Heart right ventricle (tissue), 16 donors: ENCODE data around the gene AMDHD2. TPM values are rescaled to one million over a fixed set of nuclear protein-coding genes. Genes with fewer than 3 reads are reported as not detected.
"Not testable (repeated sequence)": the region's sequence is repeated elsewhere in the genome, so short reads cannot be mapped to it uniquely, and the experiment has no call there.

Experiments used
- ATAC-seq, 8 donors: fragments of 200-7000 bp; cut with Tn5 transposase; one replicate each; pipeline ENCODE4 v1.9.1; 2020; ENCODE audit warnings: mild to moderate bottlenecking in 8 of 8, moderate library complexity in 8 of 8, moderate number of reproducible peaks in 1 of 8
- DNase-seq, 2 donors: peaks; one replicate each; pipeline ENCODE4 v3.0.0-alpha.2; 2020
- H3K27ac ChIP-seq, 10 donors: fragments of 200-600 bp; sonication (generic) in 2 of 10; one replicate each; pipeline versions ENCODE4 v1.5.0 to v1.8.0; 2020 to 2022; ENCODE audit warnings: mild to moderate bottlenecking in 3 of 10
- H3K27me3 ChIP-seq, 7 donors: fragments of 200-600 bp; one replicate each; pipeline ENCODE4 v1.8.0; 2021 to 2022; ENCODE audit warnings: mild to moderate bottlenecking in 2 of 7
- H3K36me3 ChIP-seq, 9 donors: fragments of 200-600 bp; sonication (generic) in 1 of 9; one replicate each; pipeline versions ENCODE4 v1.5.0 to v1.8.0; 2020 to 2022; ENCODE audit warnings: mild to moderate bottlenecking in 2 of 9
- H3K4me1 ChIP-seq, 9 donors: fragments of 200-600 bp; sonication (generic) in 1 of 9; one replicate each; pipeline versions ENCODE4 v1.5.0 to v1.8.0; 2020 to 2022; ENCODE audit warnings: mild to moderate bottlenecking in 4 of 9
- H3K4me3 ChIP-seq, 10 donors: fragments of 200-600 bp; sonication (generic) in 2 of 10; one replicate each; pipeline versions ENCODE4 v1.5.0 to v1.8.0; 2020 to 2022; ENCODE audit warnings: mild to moderate bottlenecking in 7 of 10, moderate library complexity in 2 of 10
- H3K9me3 ChIP-seq, 11 donors: fragments of 200-600 bp in 10 of 11; sonication (generic) in 2 of 11; one replicate each; pipeline versions ENCODE4 v1.5.0 to v1.8.0; 2013 to 2022; ENCODE audit warnings: mild to moderate bottlenecking in 2 of 11, control low read depth in 1 of 11, moderate library complexity in 1 of 11
- WGBS, 2 donors: extraction: QIAGEN DNeasy Blood & Tissue Kit; methylation state at CpG; one replicate each; pipeline ENCODE4 v1.1.7; 2013; ENCODE audit warnings: inconsistent platforms in 1 of 2; 5-methylcytosine and 5-hydroxymethylcytosine counted together
- intact Hi-C, 10 donors: fragments of 100-400 bp; cut with DNase I; formaldehyde crosslinking; loops; one replicate each; pipeline versions ENCODE4 v1.11.1 to v1.14.2; 2022
- microRNA-seq, 2 donors: library from miRNA; unstranded; fragments of <30 nt; microRNA quantifications; one replicate each; pipeline ENCODE4 v1.2.0, GENCODE V29; 2021
- polyA plus RNA-seq, 2 donors: library from polyadenylated mRNA; stranded (reverse); fragments of 200-250 nt; gene quantifications; one replicate each; pipeline ENCODE4 v1.2.3, GENCODE V29; 2013
- total RNA-seq, 10 donors: library from RNA; stranded (reverse); fragmentation: NEBNext Ultra II Directional in 3 of 10; extraction: Animal tissue kit (Norgen Biotek cat#: 25700) in 3 of 10; gene quantifications; one replicate each; pipeline versions ENCODE4 v1.2.1 to v1.2.4, GENCODE V29; 2021 to 2023
- donor health status: Arrhythmogenic right ventricular cardiomyopathy.
- donor health status: ischemic (EF 13 %, LVEDD 7.1; RV severe dilation, severe dysfunction).
- donor health status: healthy with polysubstance abuse.
- donor health status: DM: no; HTN: yes; CAD: no.
- donor health status: DM: no; HTN: no; CAD: no.
- donor health status: ischemic (EF 25% LVEDD 6.9; RV normal size, moderate dysfunction).
- donor health status: ischemic (EF 25% LVEDD 5.7; RV mildly dilated, moderate dysfunction).
- donor health status: healthy.
- donor health status: DM: yes; HTN: yes; CAD: no.
- donor health status: Ischemic cardiomyopathy.
- donor health status: ischemic (EF 35%, LVEDD 5.7; RV mildly dilated, moderate dysfunction).
- donor health status: nonischemic (EF 11% LVEDD 7.7; RV severe dilation, severe dysfunction).
- donor health status: DM: yes; HTN: yes; CAD: no.
- donor health status: PGD.
- donor health status: ischemic (EF 29% LVEDD 5.4; RV normal size, mild dysfunction).
- donor health status: nonischemic (EF 23%, LVEDD 6.1; RV moderate dilation, normal function).

The AMDHD2 gene
- total and polyA plus RNA-seq, 12 donors, result 7.1 to 20.8 (median 10.4) TPM

DNA sequence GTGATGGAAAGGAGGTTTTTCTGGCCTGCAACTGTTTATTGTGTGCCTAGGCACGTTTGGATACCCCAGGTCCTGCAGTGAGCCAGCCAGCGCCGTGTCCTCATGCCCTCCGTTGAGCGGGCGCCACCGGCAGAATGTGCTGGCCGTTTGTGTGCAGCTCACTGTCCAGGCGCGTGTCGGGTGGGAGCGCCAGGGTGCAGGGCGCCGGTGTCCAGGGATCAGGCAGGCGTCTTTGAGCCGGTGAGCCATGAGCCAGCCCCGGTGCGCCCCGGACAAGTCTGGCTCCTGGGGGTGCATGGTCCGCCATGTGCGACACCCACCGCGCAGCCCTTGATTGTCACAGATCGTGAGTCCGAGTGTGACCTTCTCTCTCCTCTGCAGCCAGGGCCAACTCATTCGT, 56.9 kb downstream of the AMDHD2 start:
- H3K4me1 ChIP-seq, H3K27me3 ChIP-seq, H3K4me3 ChIP-seq, H3K9me3 ChIP-seq, DNase-seq, H3K27ac ChIP-seq, H3K36me3 ChIP-seq, intact Hi-C loops: not testable (repeated sequence)
- ATAC-seq, result peak in 1 of 8 donors; percentile 11
- 94 to 100% methylated on average over 2 to 19 of the region's 26 CpGs for WGBS, 2 donors

DNA sequence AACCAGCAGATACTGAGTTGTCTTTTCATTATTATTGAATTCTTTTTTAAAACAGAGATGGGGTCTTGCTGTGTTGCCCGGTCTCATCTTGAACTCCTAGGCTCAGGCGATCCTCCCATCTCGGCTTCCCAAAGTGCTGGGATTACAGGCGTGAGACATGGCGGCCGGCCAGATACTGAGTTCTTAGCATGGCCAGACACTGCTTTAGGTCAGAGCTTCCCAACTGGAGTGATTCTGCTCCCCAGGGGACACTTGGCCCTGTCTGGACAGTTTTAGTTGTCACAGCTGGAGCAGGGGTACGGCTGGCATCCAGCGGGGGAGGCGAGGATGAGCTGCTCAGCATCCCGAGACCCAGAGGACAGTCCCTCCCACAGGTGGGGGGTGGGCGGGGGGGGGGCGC, 58.7 kb downstream of the AMDHD2 start:
- H3K27me3 ChIP-seq, H3K27ac ChIP-seq, H3K4me1 ChIP-seq, H3K36me3 ChIP-seq, DNase-seq, H3K4me3 ChIP-seq, H3K9me3 ChIP-seq, intact Hi-C loops: not testable (repeated sequence)
- ATAC-seq, result peak in 2 of 8 donors; percentile 18 to 36
- 63 to 88% methylated on average over 2 of the region's 12 CpGs for WGBS, 2 donors

DNA sequence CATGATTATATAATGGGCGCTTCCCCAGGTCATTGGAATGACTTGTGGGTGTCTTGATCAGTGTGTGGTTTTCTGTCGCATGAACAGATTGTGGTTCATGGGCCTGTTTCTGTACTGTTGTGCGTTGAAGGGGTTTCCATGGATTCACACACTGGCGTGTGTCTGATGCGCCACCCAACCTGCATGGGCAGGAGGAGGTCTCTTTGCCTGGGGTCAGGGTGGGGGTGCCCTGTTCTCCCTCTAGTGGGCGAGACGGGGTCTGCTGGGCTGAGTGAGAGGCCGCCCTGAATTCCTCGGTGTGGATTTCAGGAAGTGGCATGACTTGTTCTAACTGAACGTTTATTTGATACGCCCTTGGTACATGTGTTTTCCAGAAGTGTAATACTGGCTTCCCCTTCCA, 60.0 kb downstream of the AMDHD2 start:
- intact Hi-C loops, H3K27me3 ChIP-seq, ATAC-seq, H3K9me3 ChIP-seq, H3K27ac ChIP-seq, DNase-seq, H3K36me3 ChIP-seq, H3K4me3 ChIP-seq, H3K4me1 ChIP-seq: not testable (repeated sequence)
- 56 to 67% methylated on average over 4 to 6 of the region's 11 CpGs for WGBS, 2 donors

DNA sequence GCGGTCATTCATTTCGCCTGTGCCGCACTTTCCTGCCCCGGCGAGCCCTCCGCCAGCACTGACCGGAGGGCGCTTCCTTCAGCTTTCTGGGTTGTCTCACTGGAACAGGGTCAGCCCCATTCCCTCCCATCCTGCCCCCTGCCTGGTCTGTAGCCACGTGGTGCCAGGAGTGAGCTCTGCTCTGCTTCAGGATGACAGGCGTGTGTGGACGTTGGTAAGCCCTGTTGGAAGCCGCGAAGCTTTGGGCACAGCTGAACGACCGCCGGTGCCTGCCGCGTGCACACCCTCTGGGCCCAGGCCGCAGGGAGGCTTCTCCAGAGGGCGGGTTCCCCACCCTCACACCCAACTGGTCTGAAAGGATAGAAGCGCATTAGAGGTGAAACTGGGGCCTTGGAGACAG, 60.6 kb downstream of the AMDHD2 start:
- intact Hi-C loops, DNase-seq, H3K27me3 ChIP-seq, H3K9me3 ChIP-seq, H3K4me3 ChIP-seq, H3K27ac ChIP-seq: not testable (repeated sequence)
- Histone ChIP-seq H3K36me3 (peaks cover 0 to 14% (median under 1%) of the 10 kb centered on the region in 9 donors), H3K4me1 (peaks cover 0 to 13% (median 11%) of the 10 kb centered on the region in 9 donors)
- no CpG with 5 or more reads among the region's 21 CpGs for WGBS, 2 donors
- ATAC-seq, result peak in 7 of 8 donors; percentile 20 to 78 (median 68)

Small RNA genes lying within 50 kb of the gene (microRNA-seq; reads per million reads assigned to microRNA genes)
- 0 reads per million in 2 donors for gene MIR3178

Other genes with a start within 250 kb of the AMDHD2 start
- 10 to 100 TPM in 3 of 10 donors, 1 to 10 TPM in 7; 7.7 to 12.5 (median 9.4) TPM for gene ABCA3, start 179.6 kb upstream of the AMDHD2 start, total RNA-seq
- gene ABCA3, start 179.6 kb upstream of the AMDHD2 start, polyA plus RNA-seq, result 1 to 10 TPM; 4.9 to 5.3 TPM
- gene CCNF, start 90.9 kb upstream of the AMDHD2 start, total RNA-seq, result 1 to 10 TPM in 6 of 10 donors, under 1 TPM in 4; 0.62 to 3.4 (median 1.1) TPM
- gene CCNF, start 90.9 kb upstream of the AMDHD2 start, polyA plus RNA-seq, result under 1 TPM; 0.51 to 0.93 TPM
- 1 to 10 TPM in 4 of 10 donors, under 1 TPM in 6; 0.47 to 1.9 (median 0.95) TPM for gene TEDC2, start 60.3 kb upstream of the AMDHD2 start, total RNA-seq
- 1 to 10 TPM in 1 of 2 donors, under 1 TPM in 1; 0.29 to 2.3 TPM for gene TEDC2, start 60.3 kb upstream of the AMDHD2 start, polyA plus RNA-seq
- under 1 TPM in 3 of 10 donors, not detected in 7; 0.12 to 0.18 (median 0.17) TPM for gene NTN3, start 49.1 kb upstream of the AMDHD2 start, total RNA-seq
- gene NTN3, start 49.1 kb upstream of the AMDHD2 start, polyA plus RNA-seq, result not detected
- 10 to 100 TPM in 4 of 10 donors, 1 to 10 TPM in 6; 6.2 to 14.9 (median 9.2) TPM for gene TBC1D24, start 45.2 kb upstream of the AMDHD2 start, total RNA-seq
- 1 to 10 TPM; 3.4 to 5.4 TPM for gene TBC1D24, start 45.2 kb upstream of the AMDHD2 start, polyA plus RNA-seq
- gene ATP6V0C, start 6.4 kb upstream of the AMDHD2 start, total RNA-seq, result 100 to 1,000 TPM; 104 to 209 (median 130) TPM
- 100 to 1,000 TPM in 1 of 2 donors, 10 to 100 TPM in 1; 58.5 to 243 TPM for gene ATP6V0C, start 6.4 kb upstream of the AMDHD2 start, polyA plus RNA-seq
- gene CEMP1, start 11.0 kb downstream of the AMDHD2 start, total RNA-seq, result not detected
- under 1 TPM; 0.20 to 0.44 TPM for gene CEMP1, start 11.0 kb downstream of the AMDHD2 start, polyA plus RNA-seq
- 10 to 100 TPM; 31.3 to 47.7 (median 38.3) TPM for gene PDPK1, start 17.6 kb downstream of the AMDHD2 start, total RNA-seq
- gene PDPK1, start 17.6 kb downstream of the AMDHD2 start, polyA plus RNA-seq, result 10 to 100 TPM; 11.0 to 17.4 TPM
- gene KCTD5, start 162.2 kb downstream of the AMDHD2 start, total RNA-seq, result 10 to 100 TPM in 6 of 10 donors, 1 to 10 TPM in 4; 8.5 to 22.4 (median 11.7) TPM
- 10 to 100 TPM in 1 of 2 donors, 1 to 10 TPM in 1; 8.7 to 11.7 TPM for gene KCTD5, start 162.2 kb downstream of the AMDHD2 start, polyA plus RNA-seq
- gene PRSS27, start 199.9 kb downstream of the AMDHD2 start, total RNA-seq, result under 1 TPM in 9 of 10 donors, not detected in 1; 0.11 to 0.75 (median 0.40) TPM
- under 1 TPM; 0.46 to 0.66 TPM for gene PRSS27, start 199.9 kb downstream of the AMDHD2 start, polyA plus RNA-seq
- gene SRRM2, start 232.3 kb downstream of the AMDHD2 start, total RNA-seq, result 100 to 1,000 TPM; 228 to 392 (median 261) TPM
- gene SRRM2, start 232.3 kb downstream of the AMDHD2 start, polyA plus RNA-seq, result 1,000 to 10,000 TPM in 1 of 2 donors, 100 to 1,000 TPM in 1; 182 to 1,328 TPM